A549 treated with DMSO at 1 μM for 4 hours (cell line): ENCODE data around the gene GRB14. TPM values are rescaled to one million over a fixed set of nuclear protein-coding genes. Genes with fewer than 3 reads are reported as not detected.

Source experiments
- total RNA-seq: library from RNA; stranded (reverse); fragments of 200-300 nt; extraction: Qiagen RNA extraction; gene quantifications from 5 replicates; pipeline ENCODE4 v1.2.3, GENCODE V29; 2022; ENCODE audit warnings: low read depth

Gene GRB14
- total RNA-seq = 3.1 to 7.6 TPM (median 5.6 TPM) in 5 replicates

GRCh38 chr2:164620873-164621763, at the start of gene GRB14:
TSS of gene GRB14 (minus strand) at chr2:164621482. CDS start at chr2:164621309, 173 bp downstream.

Other genes starting within 250 kb of the GRB14 start
- gene COBLL1, start 220.3 kb upstream of the GRB14 start, total RNA-seq = 3.1 to 5.1 TPM (median 4.1 TPM) in 5 replicates